ENCODE results near the gene PCDH7. TPM values are rescaled to one million over a fixed set of nuclear protein-coding genes. Genes with fewer than 3 reads are reported as not detected.

Gene PCDH7
- total RNA-seq (2014; rRNA removed; shearing (Covaris generic)): 34.0 and 38.8 TPM in 2 replicates

DNA sequence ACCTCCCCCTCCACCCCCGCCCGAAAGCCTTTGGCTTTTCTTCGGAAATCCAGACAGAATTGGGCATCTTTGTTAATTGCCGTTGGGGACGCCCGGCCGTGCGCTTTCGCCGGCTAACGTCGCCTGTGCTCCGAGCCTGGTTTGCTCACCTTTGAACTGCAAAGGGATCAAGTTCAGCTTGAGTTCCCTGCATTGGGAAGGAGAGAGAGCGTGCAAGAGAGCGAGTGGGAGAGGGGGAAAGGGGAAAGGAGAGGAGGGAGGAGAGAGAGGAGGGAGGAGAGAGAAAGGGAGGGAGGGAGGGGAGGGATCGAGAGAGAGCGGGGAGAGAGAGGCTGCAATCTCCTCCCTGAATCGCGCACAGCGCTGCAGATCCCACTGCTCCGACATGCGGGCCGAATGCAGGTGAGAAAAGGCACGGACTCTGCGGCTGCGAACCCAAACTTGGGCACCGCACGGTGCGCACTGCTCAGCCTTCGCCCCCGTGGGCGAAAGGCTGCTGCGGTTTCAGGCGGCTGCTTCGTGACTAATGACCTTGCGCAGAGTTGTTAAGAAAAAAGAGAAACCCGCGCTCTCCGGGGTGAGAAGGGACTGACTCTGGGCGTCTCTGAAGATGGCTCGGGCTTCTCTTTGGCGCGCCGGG lies at the start of gene PCDH7:
PCDH7 (plus strand) TSS at position 349 of the 640 bp plus-strand sequence. CDS start 1,054 bp downstream, outside the sequence.
- DNase-seq (ENCODE audit: low spot score): peak; percentile 82

GRCh38 chr4:30671926-30672448 lies 48.2 kb upstream of the PCDH7 start:
- no peak for DNase-seq (ENCODE audit: low spot score)

DNA sequence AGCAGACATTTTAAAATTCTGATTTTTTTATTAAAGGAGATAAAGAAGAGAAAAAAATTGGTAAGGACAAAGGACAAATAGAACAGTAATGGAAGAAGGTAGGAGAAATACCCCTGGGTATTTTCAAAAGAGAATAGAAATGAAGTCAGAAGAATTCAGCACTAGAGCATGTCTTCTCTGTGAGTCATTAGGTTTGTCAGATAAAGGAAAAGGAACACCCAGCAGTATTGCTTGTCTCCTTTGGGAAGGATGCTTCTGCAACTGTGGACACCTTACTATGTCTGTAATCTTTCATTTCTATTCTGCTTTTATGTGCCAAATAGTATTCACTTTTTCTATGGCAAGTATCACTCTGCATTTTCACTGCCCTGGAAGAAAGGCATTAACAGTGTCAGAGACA lies 24.0 kb upstream of the PCDH7 start:
- DNase-seq (ENCODE audit: low spot score): no peak

DNA sequence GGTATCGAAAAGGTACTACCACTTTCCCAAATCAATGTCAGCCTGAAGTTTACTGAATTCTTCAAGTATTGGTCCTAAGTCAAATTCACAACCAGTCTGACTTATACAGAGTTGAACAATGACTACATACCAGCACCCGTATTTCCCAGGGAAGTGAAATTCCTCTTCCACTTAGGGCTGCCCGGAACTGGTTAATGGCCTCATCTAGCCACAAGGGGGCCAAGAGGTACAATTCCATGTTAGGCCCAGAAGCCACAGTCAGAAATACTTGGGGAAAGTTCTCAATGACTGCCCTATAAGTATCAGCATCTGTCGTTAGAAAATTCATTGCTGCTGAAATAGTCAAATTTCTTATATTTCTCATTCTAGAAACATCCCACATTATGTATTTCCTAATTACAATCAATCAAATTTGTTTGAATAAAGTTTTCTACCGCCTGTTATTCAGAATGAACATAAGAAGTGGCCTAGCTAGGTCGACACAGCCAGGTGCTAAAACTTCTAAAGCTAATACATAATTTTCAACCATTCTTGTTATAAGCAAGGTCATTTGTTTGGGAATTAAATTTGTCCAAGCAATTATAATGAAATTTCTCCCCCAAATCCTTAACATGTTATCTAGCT lies 5.6 kb upstream of the PCDH7 start:
- peak; percentile 70 for DNase-seq (ENCODE audit: low spot score)

DNA sequence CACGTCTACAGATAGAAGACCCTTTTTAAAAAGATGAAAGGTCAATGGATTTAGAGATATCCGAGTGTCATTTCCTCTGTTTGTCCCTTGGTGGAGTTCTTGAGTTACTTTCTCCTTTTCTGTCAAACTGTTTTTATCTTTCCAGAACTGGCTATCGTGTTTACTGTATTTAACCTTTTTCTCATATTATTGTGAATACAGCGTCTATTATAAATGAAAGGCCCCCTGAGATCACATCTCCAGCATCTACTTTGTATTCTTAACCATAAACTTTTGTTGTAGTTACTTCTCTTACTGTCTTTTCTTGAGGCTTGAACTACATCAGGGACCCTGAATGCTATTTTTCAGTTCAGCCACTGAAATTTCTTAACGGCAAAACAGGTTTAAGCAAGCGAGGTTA lies 4.0 kb upstream of the PCDH7 start:
- peak; percentile 58 for DNase-seq (ENCODE audit: low spot score)

DNA sequence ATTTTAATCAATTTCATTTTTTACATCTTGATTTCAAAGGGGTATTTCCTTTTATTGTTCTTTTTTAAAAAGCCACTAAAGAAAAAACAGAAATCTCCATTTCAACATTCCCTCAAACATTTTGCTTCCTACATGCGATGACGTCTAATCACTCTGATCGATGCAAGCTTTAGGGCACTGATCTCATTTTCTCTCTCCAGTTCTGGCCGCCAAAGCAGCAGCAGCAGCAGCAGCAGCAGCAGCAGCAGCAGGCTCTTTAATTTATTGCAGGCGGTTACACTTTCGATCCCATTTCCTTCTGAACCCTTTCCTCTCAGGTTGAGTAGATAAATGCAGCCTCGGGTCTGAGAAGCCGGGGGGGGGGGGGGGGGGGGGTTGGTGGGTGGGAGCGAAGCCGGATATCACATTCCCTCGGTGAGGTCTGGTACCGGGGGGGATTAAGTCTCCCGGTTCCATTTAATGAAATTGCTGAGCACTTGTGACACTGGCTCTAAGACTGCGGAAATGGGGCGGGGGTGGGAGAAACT lies 3.4 kb upstream of the PCDH7 start:
- no peak for DNase-seq (ENCODE audit: low spot score)

- peak; percentile 87 for DNase-seq (ENCODE audit: low spot score)
These were observed 2.8 kb upstream of the PCDH7 start for GRCh38 chr4:30717208-30718020.

DNA sequence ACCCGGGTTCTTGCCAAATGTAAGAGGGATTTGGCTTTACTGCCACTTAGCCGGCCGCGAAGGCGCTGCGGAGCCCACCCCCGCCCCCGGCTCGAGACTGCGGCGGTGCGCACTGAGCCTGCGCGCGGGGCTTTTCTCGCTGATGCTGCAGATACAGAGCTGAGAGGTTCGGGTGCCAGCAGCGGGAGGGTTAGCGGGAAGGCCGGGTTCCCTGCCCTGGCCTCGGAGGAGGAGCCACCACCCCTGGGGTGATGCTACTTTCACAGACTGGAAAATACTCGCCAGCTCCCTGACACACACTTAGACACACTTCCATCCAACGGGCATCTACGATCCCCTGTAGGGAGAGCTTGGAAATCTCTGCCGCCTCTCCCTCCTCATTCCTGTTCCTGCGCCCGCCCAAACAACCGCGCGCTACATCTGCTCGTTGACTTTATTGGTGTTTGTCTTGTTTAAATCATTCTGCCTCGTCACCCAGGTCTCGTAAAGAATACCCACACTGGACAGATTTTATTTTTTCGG lies 2.1 kb upstream of the PCDH7 start:
- DNase-seq (ENCODE audit: low spot score): peak; percentile 77

DNA sequence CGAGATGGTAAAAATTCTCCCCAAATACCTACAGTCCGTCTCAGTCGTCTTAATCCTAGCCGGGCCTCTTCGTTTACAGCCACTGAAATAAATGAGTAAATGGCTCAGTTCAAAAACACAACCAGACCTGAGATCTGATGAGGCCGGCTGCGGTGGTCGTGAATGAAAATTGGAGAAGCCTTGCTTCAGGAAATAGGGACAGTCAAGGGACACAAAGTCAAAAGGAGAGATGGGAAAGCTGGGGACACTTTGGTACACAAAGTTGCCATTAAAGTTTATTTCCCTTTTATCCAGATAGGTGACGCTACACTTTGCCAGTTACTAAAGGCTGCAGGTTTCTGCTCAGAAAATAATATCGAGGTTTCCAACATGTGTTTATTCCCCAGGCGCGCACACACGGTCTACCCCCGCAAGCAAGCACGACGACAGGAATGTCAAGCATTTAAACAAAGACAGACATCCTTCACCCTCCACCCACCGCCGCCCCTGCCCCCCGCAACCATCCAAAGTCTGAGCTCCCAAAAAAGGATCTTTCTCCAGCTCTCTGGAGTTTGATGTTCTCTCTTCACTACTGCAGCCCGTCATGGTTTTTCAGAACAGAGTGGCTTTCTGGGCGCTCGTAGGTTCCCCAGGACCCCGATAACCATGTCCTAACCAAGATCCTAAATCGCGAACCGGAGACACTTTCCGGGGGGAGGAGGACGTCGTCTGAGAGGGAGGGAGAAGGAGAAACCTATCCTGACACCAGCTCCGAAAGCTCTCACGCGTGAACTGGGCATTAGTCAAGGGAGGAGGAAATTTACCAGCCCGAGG lies 1.3 kb upstream of the PCDH7 start:
- peak; percentile 68 for DNase-seq (ENCODE audit: low spot score)

DNA sequence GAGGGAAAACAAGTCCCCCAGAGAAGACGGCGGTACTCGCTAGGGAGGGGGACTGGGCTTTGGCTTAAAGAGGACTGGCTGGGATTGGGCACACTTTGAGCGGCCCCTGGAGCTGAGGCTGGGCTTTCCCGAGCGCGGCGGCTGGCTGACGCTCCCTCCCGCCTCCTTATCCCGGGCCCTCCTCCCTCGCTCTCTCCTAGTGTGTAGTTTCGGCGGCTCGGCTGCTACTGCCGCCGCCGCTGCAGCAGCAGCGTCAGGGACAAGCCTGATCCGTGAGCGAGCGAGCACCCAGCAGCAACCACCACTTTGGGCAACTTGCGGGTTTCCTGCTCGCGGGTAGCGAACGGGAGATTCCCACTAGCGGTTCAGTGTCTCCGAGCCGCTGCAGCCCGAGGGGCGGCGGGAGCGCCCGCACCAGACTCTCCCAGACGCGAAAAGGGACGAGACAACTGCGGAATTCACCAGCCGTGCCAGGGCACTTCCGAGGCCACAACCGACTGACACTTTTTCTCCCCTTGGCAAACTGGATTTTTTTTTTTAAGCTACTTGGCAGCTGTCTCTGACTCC lies 632 bp upstream of the PCDH7 start:
- DNase-seq (ENCODE audit: low spot score): peak; percentile 61

GRCh38 chr4:30720661-30721184 lies 554 bp downstream of the PCDH7 start:
- peak; percentile 43 for DNase-seq (ENCODE audit: low spot score)

- peak; percentile 21 for DNase-seq (ENCODE audit: low spot score)
These were observed 1.3 kb downstream of the PCDH7 start for GRCh38 chr4:30721185-30722091.

DNA sequence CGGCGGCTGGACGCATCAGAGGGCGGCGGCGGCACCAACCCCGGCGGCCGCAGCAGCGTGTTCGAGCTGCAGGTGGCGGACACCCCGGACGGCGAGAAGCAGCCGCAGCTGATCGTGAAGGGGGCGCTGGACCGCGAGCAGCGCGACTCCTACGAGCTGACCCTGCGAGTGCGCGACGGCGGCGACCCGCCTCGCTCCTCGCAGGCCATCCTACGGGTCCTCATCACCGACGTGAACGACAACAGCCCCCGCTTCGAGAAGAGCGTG lies 1.9 kb downstream of the PCDH7 start:
- DNase-seq (ENCODE audit: low spot score): no peak

DNA sequence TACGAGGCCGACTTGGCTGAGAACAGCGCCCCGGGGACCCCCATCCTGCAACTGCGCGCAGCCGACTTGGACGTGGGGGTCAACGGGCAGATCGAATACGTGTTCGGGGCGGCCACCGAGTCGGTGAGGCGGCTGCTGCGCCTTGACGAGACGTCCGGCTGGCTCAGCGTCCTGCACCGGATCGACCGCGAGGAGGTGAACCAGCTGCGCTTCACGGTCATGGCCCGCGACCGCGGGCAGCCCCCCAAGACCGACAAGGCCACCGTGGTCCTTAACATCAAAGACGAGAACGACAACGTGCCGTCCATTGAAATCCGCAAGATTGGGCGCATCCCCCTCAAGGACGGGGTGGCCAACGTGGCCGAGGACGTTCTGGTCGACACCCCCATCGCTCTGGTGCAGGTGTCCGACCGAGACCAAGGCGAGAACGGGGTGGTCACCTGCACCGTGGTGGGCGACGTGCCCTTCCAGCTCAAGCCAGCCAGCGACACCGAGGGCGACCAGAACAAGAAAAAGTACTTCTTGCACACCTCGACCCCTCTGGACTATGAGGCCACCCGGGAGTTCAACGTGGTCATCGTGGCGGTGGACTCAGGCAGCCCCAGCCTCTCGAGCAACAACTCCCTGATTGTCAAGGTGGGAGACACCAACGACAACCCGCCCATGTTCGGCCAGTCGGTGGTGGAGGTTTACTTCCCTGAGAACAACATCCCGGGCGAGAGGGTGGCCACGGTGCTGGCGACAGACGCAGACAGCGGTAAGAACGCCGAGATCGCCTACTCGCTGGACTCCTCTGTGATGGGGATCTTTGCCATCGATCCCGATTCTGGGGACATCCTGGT lies 2.4 kb downstream of the PCDH7 start:
- DNase-seq (ENCODE audit: low spot score): no peak

GRCh38 chr4:30723201-30723955 lies 3.2 kb downstream of the PCDH7 start:
- no peak for DNase-seq (ENCODE audit: low spot score)

- no peak for DNase-seq (ENCODE audit: low spot score)
These were observed 4.1 kb downstream of the PCDH7 start for GRCh38 chr4:30724247-30724646.

DNA sequence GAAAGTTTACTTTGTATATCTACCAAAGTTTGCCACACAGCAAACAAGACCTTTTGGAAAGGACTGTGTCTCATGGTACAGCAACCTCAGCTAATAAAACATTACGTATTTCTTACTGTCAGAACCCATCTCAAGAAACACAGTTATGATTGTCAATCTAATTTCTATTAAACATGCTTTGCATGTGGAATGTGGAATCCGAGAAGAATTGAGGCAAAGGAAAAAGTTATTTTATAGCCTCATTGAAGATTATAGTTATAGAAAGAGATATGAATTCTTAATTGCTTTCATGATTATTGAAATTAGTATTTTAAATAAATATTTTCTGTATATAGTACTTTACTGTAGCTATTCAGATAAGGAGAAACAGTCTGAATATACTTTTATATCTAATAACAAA lies 5.4 kb downstream of the PCDH7 start:
- DNase-seq (ENCODE audit: low spot score): no peak

- DNase-seq (ENCODE audit: low spot score): no peak
These were observed 6.0 kb downstream of the PCDH7 start for GRCh38 chr4:30726090-30726675.
